COLO668 (cell line): Measurements from ENCODE around the gene TXNDC16.
"Not testable (repeated sequence)": the region's sequence is repeated elsewhere in the genome, so short reads cannot be mapped to it uniquely, and the experiment has no call there.

ENCODE experiments used
- DNase-seq: peaks from one replicate; lab custom pipeline; 2025; ENCODE audit not compliant: unreplicated experiment; lab: John Stamatoyannopoulos, UW

TXNDC16 gene

DNA sequence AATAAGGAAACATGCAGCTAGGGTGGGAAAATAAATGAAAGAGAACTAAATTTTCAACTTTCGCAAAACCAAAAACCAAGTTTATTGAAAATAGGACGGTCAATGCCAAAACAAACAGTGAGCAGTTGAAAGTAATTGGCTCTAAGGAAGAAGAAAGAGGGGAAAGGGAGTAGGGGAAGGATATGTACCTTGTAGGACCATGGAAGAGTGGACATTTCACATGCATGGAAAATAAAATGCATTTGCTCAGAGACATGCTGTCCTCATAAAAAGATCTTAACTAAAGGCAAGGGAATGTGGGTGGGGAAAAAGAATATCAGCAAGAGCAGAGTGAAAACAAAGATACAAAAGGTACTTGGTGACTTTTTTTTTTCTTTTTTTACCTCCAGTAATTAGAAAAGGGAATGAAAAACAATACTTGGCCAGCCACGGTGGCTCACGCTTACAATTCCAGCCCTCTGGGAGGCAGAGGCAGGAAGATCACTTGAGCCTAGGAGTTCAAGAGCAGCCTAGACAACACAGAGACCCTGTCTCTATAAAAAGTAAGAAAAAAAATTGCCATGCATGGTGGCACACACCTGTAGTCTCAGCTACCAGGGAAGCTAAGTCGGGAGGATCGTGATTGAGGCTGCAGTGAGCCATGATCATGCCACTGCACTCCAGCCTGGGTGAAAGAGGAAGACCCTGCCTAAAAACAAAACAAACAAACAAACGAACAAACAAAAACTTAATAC lies 6.6 kb downstream of the TXNDC16 start:
- no peak for DNase-seq

GRCh38 chr14:52538623-52539022 lies 13.7 kb downstream of the TXNDC16 start:
- no peak for DNase-seq

DNA sequence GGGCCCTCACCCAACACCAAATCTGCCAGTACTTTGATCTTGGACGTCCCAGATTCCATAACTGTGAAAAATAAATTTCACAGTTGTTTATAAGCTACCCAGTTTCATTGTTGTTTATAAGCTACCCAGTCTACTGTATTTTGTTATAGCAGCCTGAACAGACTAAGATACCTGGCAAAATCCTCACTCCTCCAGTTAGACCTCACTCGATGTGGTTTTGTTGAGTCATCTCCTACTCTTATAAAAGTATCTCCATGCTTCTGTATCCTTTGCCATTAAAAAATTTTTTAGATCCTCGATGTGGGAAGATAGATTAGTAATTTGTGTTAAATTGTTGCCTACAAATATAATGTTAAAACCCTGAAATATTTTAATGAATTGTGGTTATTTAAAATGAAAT lies 16.0 kb downstream of the TXNDC16 start:
- DNase-seq: no peak

- DNase-seq: no peak
Measured at GRCh38 chr14:52531481-52531880, 20.8 kb downstream of the TXNDC16 start.

GRCh38 chr14:52527052-52527451 lies 25.3 kb downstream of the TXNDC16 start:
- no peak for DNase-seq

DNA sequence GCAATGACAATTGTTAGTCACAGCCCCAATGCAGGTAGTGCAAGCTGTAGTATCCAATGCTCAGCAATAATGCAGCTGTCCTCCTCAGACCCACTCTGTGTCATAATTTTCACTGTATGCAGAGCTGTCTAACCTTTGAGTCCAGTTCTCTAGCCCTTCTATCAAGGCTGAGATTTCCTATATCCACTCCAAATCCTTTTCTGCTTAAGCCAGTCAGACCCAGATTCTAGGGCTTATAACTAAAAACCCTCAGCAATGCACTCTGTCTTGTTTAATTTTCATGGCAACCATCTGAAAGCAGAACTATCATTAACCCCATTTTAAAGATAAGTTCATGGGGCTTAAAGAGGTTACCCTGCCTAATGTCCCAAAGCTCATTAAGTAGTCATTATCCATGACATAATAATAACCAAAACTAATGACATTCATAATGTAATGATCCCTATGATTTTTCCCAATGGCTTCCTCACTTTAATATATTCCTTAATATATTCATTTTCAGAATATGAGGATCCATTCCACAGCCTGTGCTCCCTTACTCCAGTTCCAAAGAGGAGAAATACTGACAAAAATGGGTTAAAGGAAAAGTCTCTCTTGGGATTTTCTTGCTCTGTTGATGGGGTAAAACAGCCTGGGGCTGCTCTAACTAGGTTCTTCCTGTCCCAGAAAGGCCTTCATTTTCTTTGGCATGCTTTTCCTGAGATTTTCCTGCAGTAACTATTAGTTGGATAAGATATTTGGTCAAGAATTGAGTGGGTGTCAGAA lies 29.5 kb downstream of the TXNDC16 start:
- no peak for DNase-seq

GRCh38 chr14:52522033-52522432 lies 30.3 kb downstream of the TXNDC16 start:
- DNase-seq: no peak

- DNase-seq: no peak
Measured at GRCh38 chr14:52514046-52514811, 38.1 kb downstream of the TXNDC16 start.

DNA sequence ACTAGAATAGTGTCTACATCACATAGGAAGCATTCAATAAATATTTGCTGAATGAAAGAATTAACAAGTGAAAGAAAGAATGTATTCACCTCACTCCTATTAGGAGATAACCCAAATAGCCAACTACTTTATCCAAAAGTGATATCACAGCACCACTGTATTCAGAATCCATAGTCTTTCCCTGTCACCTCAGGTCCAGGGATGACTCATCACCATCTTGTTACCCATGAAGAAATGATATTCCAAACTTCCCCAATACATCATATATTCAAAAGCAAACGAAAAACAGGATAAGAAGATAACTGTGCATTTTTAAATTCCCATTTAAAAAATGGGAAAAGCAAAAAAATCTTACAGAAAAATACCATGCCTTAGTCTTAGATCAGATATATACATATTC lies 39.1 kb downstream of the TXNDC16 start:
- DNase-seq: no peak

- no peak for DNase-seq
Measured at GRCh38 chr14:52494444-52494843, 57.9 kb downstream of the TXNDC16 start.

DNA sequence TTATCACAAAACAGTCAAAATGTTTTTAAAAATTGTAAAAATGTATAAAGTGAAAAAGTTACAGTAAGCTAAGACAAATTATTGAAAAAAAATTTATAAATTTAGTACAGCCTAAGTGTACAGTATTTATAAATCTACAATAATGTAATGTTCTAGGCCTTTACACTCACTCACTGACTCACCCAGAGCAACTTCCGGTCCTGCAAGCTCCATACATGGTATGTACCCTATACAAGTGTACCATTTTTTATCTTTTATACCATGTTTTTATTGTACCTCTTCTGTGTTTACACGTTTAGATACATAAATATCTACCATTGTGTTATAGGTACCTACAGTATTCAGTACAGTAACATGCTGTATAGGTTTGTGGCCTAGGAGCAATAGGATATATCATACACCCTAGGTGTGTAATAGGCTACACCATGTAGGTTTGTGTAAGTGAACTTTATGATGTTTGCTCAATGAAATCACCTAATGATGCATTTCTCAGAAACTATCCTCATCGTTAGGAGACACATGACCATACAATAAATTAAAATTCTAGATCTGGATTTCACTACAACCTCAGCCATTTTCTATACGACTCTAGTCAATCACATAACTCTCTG lies 66.8 kb downstream of the TXNDC16 start:
- DNase-seq: no peak

GRCh38 chr14:52481864-52482263 lies 70.4 kb downstream of the TXNDC16 start:
- DNase-seq: no peak

GRCh38 chr14:52473557-52473956 lies 78.7 kb downstream of the TXNDC16 start:
- DNase-seq: no peak

- no peak for DNase-seq
Measured at GRCh38 chr14:52472728-52473127, 79.6 kb downstream of the TXNDC16 start.

GRCh38 chr14:52472251-52472650 lies 80.1 kb downstream of the TXNDC16 start:
- not testable (repeated sequence) for DNase-seq

- no peak for DNase-seq
Measured at GRCh38 chr14:52467515-52468266, 84.6 kb downstream of the TXNDC16 start.

- no peak for DNase-seq
Measured at GRCh38 chr14:52464175-52464574, 88.1 kb downstream of the TXNDC16 start.

DNA sequence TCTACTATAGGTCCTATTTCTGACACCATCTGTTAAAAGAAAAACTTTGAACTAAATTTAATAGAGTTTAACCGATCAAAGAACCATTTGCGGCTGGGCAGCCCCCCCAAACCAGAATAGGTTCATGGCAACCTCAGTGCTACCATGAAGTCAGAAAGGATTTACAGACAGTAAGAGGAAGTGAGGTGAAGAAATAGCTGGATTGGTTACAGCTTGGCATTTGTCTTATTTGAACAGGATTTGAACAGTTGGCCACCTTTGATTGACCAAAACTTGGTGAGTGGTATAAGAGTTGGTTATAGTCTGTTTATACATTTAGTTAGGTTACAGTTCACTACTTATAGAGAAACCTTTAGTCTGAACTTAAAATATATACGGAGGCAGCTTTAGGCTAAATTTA lies 88.9 kb downstream of the TXNDC16 start:
- DNase-seq: no peak

DNA sequence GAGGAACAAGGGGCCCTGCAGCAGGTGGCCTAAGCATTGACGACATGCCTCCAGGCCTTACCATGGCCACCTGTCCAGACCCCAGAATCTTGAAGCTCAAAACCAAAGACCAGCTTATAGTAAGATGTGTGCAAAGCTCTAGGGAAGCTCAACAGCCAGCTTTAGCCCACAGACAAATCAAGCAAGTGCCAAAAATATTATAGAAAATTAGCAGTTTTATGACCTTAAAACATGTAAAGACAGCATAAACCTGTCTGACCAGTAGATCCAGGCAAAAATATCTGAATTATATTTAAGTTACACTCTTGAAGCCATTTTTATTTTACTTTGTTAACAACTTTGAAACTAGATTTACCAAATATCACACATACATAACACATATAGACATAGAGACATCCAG lies 90.6 kb downstream of the TXNDC16 start:
- DNase-seq: no peak

DNA sequence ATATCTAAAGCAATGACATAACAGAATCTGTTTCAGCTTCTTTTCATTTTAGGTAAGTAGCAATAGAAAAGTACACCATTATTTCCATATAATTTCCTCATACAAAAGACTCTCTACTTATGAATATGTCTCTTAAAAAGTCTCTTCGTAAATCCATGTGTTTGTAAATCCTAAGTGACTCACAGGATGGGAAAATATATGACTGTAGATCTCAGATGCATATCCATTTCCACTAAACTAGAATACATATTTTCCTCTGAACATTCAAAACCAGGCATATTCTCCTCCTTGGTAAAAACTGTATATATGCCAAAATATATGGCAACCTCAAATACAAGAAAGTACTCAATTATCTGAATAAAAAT lies 93.6 kb downstream of the TXNDC16 start:
- no peak for DNase-seq

DNA sequence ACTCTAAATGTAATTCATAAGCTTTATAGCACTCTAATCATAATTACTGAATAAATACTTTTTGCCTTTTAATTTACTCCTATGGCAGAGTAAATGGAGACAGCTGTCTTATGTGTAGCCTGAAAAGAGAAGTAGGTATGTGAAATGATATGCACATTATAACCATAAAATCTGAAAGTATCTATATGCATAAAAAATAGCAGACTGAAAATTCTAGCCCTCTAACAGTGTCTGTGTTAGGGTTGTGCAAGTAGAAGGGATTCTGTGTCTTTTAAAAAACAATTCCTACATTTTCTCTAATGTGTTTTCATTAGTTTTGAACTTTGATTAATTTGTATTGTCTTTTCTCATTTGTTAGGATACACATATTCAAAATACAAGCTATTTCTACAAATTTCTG lies 94.9 kb downstream of the TXNDC16 start:
- DNase-seq: no peak
